Thoracic aorta (tissue), 2 donors: ENCODE data around the gene SPTBN4. TPM values are rescaled to one million over a fixed set of nuclear protein-coding genes. Genes with fewer than 3 reads are reported as not detected.

Experiments used
- ATAC-seq: fragments of 150-250 bp; one replicate; pipeline ENCODE4 v1.8.0; 2017; ENCODE audit warnings: low read depth; ENCODE audit not compliant: insufficient number of reproducible peaks, low FRiP score
- DNase-seq: peaks from one replicate; pipeline ENCODE4 v3.0.0-alpha.2; 2020; ENCODE audit warnings: low spot score
- H3K27ac ChIP-seq, 2 donors: fragments of 200-600 bp; sonication (generic); 1 replicate in 1 of 2; 2 replicates in 1 of 2; pipeline ENCODE4 v1.5.1; 2016; ENCODE audit warnings: mild to moderate bottlenecking in 2 of 2, moderate library complexity in 2 of 2
- H3K27me3 ChIP-seq: fragments of 200-600 bp; sonication (generic); replicated peaks from 2 replicates; pipeline ENCODE4 v1.6.0; 2016; ENCODE audit warnings: mild to moderate bottlenecking; ENCODE audit not compliant: insufficient read depth
- H3K36me3 ChIP-seq: fragments of 200-600 bp; sonication (generic); one replicate; pipeline ENCODE4 v1.5.1; 2016
- H3K4me1 ChIP-seq, 2 donors: fragments of 200-600 bp; sonication (generic); 1 replicate in 1 of 2; 2 replicates in 1 of 2; pipeline versions ENCODE4 v1.5.1 to v1.6.0; 2016; ENCODE audit warnings: low read depth in 2 of 2, mild to moderate bottlenecking in 1 of 2; ENCODE audit not compliant: control insufficient read depth in 1 of 2
- H3K4me3 ChIP-seq: fragments of 200-600 bp; sonication (generic); 2 replicates; pipeline ENCODE4 v1.5.1; 2016; ENCODE audit warnings: mild to moderate bottlenecking
- H3K9me3 ChIP-seq: fragments of 200-600 bp; sonication (generic); 2 replicates; pipeline ENCODE4 v1.5.1; 2016
- total RNA-seq, 2 donors: library from RNA; depleted of rRNA; stranded (reverse); fragments of >200 nt; gene quantifications; one replicate each; pipeline versions ENCODE4 v1.1.0 to v1.2.3, GENCODE V29; 2016
- TF ChIP-seq, protein P1 (sequence below): fragments of 200-600 bp; sonication (generic); IDR thresholded peaks from one replicate; pipeline ENCODE4 v1.5.1; 2019; ENCODE audit warnings: antibody characterized with exemption

Gene SPTBN4
- total RNA-seq, 2 donors from 2014 or later, result 2.0 to 7.0 TPM

DNA sequence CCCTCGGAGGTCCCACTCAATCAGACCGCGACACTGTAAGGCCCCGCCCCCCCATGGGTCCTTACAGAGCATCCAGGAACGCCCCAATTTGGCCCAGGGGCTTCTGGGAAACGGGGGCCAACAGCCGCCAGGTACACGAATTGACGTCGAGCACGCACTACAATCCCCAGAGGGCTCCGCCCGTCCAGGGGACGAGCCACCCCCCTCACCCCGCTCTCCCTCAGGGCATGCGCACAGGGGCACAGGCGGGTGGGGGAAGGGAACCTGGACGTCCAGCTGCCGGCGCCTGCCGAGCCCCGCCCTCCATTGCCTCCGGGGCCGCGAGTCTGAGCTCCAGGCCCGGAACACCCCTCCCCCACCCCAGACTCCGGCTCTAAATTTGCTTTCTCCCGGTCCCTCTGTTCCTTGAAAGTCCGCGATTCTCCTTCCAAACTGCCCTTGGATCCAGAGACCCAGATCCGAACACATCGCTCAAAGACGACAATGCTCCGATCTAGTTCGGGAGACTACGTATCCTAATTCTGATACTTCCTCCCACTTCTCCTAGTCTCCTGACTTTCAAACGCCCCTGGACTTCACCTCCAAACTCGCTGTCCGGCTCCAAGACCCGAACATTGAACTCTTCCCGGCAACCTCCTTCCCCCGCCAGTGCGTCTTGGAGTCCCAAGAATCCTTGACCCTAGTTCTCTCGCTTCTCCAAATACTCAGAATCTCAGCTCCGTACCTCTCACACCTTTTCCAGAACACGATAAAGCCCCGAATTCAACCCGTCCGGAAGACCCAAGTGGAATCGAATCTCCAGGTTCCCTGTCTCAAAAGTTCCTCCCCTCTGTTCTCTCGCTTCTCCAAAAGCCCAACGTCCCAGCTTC, 23.4 kb upstream of the SPTBN4 start:
- H3K4me3 ChIP-seq, result peak overlapping the region; percentile 93
- TF ChIP-seq, protein P1, sequence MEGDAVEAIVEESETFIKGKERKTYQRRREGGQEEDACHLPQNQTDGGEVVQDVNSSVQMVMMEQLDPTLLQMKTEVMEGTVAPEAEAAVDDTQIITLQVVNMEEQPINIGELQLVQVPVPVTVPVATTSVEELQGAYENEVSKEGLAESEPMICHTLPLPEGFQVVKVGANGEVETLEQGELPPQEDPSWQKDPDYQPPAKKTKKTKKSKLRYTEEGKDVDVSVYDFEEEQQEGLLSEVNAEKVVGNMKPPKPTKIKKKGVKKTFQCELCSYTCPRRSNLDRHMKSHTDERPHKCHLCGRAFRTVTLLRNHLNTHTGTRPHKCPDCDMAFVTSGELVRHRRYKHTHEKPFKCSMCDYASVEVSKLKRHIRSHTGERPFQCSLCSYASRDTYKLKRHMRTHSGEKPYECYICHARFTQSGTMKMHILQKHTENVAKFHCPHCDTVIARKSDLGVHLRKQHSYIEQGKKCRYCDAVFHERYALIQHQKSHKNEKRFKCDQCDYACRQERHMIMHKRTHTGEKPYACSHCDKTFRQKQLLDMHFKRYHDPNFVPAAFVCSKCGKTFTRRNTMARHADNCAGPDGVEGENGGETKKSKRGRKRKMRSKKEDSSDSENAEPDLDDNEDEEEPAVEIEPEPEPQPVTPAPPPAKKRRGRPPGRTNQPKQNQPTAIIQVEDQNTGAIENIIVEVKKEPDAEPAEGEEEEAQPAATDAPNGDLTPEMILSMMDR, result no peak
- peak overlapping the region; percentile 90 to 96 for H3K27ac ChIP-seq
- peaks cover 26% of the 10 kb centered on the region for H3K36me3 ChIP-seq
- no peaks in the 10 kb centered on the region for H3K27me3 ChIP-seq
- ATAC-seq, result peak; percentile 75
- DNase-seq, result peak; percentile 100
- H3K4me1 ChIP-seq, result peaks cover 14 to 20% of the 10 kb centered on the region in 2 donors
- no peaks in the 10 kb centered on the region for H3K9me3 ChIP-seq

DNA sequence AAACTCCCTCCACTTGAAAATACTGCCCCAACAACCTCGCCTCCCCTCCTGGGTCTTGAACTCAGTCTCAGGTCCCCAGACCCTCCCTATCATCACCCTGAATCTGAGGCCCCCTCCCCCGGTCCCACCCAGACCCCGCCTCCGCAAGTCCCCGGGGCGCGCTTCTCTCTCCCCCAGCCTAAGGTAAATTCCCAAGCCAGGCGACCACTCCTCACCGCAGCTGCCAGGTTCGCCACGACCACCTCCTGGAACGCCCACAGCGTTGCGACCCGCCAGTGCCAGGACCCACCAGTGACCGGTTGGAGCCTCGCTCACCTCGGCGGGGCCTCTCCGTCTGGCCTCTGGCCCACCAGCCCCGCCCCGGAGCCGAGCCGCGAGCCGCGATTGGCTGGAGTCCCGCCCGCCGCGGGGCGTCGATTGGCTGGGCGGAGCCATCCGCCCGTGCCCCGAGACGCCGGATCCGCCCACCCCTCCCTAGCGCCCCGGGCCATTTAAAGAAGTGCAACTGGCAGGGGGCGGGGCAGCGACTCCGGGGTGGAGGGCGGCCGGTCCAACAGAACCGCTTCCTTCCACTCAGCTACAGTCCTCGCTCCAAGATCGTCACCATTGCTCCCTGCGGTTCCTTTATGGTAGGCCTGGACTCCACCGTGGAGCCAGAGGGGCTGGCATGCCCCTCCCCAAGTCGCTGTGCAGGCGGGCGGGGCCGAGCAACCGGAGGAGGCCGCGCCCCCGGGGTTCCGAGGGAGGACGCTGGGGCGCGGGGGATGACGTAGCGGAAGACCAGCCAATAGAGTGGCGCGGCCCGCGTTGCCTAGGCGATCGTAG, 22.6 kb upstream of the SPTBN4 start, which contains the start of gene SERTAD3:
Gene SERTAD3 (minus strand): TSS at position 336 of the 825 bp plus-strand sequence. CDS start 2,255 bp downstream, outside the sequence.
- TF ChIP-seq, protein P1, result no peak
- ATAC-seq (peak; percentile 76), DNase-seq (peak; percentile 94)
- Histone ChIP-seq H3K4me1 (peaks cover 14 to 20% of the 10 kb centered on the region in 2 donors), H3K27ac (peak within 1 kb of the TSS; percentile 90 to 96), H3K9me3 (no peaks in the 10 kb centered on the region), H3K4me3 (peak within 1 kb of the TSS; percentile 93), H3K27me3 (no peaks in the 10 kb centered on the region), H3K36me3 (peaks cover 26% of the 10 kb centered on the region)

DNA sequence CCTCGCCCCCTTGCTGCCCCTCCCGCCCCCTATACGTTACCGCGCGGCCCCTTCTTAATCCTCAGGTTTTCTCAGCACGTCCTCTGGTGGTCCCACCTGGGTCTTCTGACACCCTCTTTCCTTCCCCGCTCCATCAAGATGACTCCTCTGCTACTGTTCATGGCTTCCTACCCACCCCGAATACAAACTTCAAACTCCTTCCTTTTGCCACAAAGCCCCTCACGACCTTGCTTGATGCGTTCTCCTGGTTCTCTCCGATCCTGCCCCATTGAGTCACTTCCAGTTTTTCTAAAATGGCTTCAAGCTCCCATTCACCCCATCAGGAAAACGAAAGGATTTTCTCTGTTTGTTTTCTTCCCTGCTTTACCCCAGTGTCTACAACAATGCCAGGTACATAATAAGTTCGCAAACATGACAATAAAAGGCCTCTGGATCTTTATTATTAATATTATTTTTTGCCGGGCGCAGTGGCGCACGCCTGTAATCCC, 21.9 kb upstream of the SPTBN4 start:
- H3K4me3 ChIP-seq, result peak overlapping the region; percentile 93
- peak overlapping the region; percentile 90 to 96 for H3K27ac ChIP-seq
- TF ChIP-seq, protein P1, result peak; percentile 28
- no peak for ATAC-seq
- no peak for DNase-seq
- no peaks in the 10 kb centered on the region for H3K9me3 ChIP-seq
- peaks cover 14 to 20% of the 10 kb centered on the region in 2 donors for H3K4me1 ChIP-seq
- no peaks in the 10 kb centered on the region for H3K27me3 ChIP-seq
- peaks cover 26% of the 10 kb centered on the region for H3K36me3 ChIP-seq

DNA sequence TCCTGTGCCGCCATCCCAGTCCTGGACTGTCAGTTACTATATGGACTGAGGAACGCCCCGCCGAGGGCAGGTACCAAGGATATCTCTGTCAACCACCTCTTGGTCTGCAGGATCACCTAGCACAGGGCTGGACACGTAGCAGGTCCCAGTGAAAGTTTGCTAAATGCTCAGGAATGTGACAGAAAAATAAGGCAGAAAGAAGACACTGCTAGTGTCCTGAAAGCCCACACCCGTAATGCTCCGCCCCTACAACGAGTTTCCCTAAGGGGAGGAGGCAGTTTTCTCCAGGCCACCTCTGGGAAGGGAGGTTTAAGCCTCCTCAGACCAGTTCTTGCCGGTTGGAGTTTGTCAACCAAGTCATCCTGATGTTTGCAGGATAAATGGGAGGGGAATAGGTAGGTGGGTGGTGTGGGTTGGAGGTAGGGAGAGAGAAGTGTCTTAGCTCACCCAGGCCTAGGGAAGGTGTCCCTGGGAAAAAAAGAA, 21.0 kb upstream of the SPTBN4 start:
- no peak for ATAC-seq
- Histone ChIP-seq H3K27me3 (no peaks in the 10 kb centered on the region), H3K9me3 (no peaks in the 10 kb centered on the region), H3K4me3 (no peak overlapping the region), H3K27ac (no peak overlapping the region), H3K36me3 (peaks cover 20% of the 10 kb centered on the region), H3K4me1 (peaks cover 14 to 20% of the 10 kb centered on the region in 2 donors)
- TF ChIP-seq, protein P1, result no peak
- no peak for DNase-seq
